Measurements from ENCODE around the gene PDRG1. TPM values are rescaled to one million over a fixed set of nuclear protein-coding genes. Genes with fewer than 3 reads are reported as not detected.

PDRG1 gene
- 10 to 100 TPM; 13.1 to 19.3 TPM for total RNA-seq

GRCh38 chr20:31951530-31952453, at the start of gene PDRG1:
Gene PDRG1, minus strand, starts transcription at chr20:31952046. Its CDS starts 85 bp downstream, at chr20:31951961.
- peaks cover 12 to 20% of the 10 kb centered on the region in 2 donors for H3K36me3 Mint-ChIP-seq (ENCODE audit: insufficient read depth in 2 of 2)
- DNase-seq (peak; percentile 97 to 99), ATAC-seq (replicated peaks in 1 of 2) (peak; percentile 95 to 96)
- peaks cover 8% of the 10 kb centered on the region for H3K27me3 Mint-ChIP-seq (ENCODE audit: low read depth)
- H3K27ac Mint-ChIP-seq, result peak within 1 kb of the TSS; percentile 97
- H3K9me3 Mint-ChIP-seq, result peaks cover 0 to 2% of the 10 kb centered on the region in 2 donors
- peak within 1 kb of the TSS; percentile 92 to 98 for H3K4me3 Mint-ChIP-seq
- peaks cover 37% of the 10 kb centered on the region for H3K4me1 Mint-ChIP-seq (ENCODE audit: low read depth)

- ATAC-seq (replicated peaks in 1 of 2), result no peak
- Mint-ChIP-seq H3K27ac (no peak overlapping the region), H3K36me3 (ENCODE audit: insufficient read depth in 2 of 2) (no peaks in the 10 kb centered on the region), H3K27me3 (ENCODE audit: low read depth) (peaks cover 32% of the 10 kb centered on the region), H3K9me3 (no peaks in the 10 kb centered on the region), H3K4me1 (ENCODE audit: low read depth) (peaks cover 9% of the 10 kb centered on the region), H3K4me3 (no peak overlapping the region)
- no peak for DNase-seq
Observed at GRCh38 chr20:31998246-31998645, 46.4 kb upstream of the PDRG1 start.

GRCh38 chr20:31996996-31997395, 45.1 kb upstream of the PDRG1 start:
- no peak for ATAC-seq (replicated peaks in 1 of 2)
- no peak overlapping the region for H3K4me3 Mint-ChIP-seq
- H3K4me1 Mint-ChIP-seq (ENCODE audit: low read depth), result peaks cover 9% of the 10 kb centered on the region
- peaks cover 35% of the 10 kb centered on the region for H3K27me3 Mint-ChIP-seq (ENCODE audit: low read depth)
- H3K36me3 Mint-ChIP-seq (ENCODE audit: insufficient read depth in 2 of 2), result no peaks in the 10 kb centered on the region
- DNase-seq, result no peak
- H3K9me3 Mint-ChIP-seq, result no peaks in the 10 kb centered on the region
- H3K27ac Mint-ChIP-seq, result no peak overlapping the region

- Mint-ChIP-seq H3K36me3 (ENCODE audit: insufficient read depth in 2 of 2) (no peaks in the 10 kb centered on the region), H3K9me3 (no peaks in the 10 kb centered on the region), H3K27ac (no peak overlapping the region), H3K4me3 (no peak overlapping the region), H3K4me1 (ENCODE audit: low read depth) (peaks cover 14% of the 10 kb centered on the region), H3K27me3 (ENCODE audit: low read depth) (peaks cover 35% of the 10 kb centered on the region)
- no peak for DNase-seq
- ATAC-seq (replicated peaks in 1 of 2), result no peak
Observed at GRCh38 chr20:31992086-31992485, 40.2 kb upstream of the PDRG1 start.

GRCh38 chr20:31991339-31991705, 39.5 kb upstream of the PDRG1 start:
- Mint-ChIP-seq H3K4me3 (no peak overlapping the region), H3K9me3 (no peaks in the 10 kb centered on the region), H3K36me3 (ENCODE audit: insufficient read depth in 2 of 2) (no peaks in the 10 kb centered on the region), H3K27me3 (ENCODE audit: low read depth) (peaks cover 28% of the 10 kb centered on the region), H3K4me1 (ENCODE audit: low read depth) (peaks cover 14% of the 10 kb centered on the region), H3K27ac (no peak overlapping the region)
- ATAC-seq (replicated peaks in 1 of 2) (no peak), DNase-seq (no peak)

GRCh38 chr20:31990641-31991338, 38.9 kb upstream of the PDRG1 start:
- no peak overlapping the region for H3K27ac Mint-ChIP-seq

GRCh38 chr20:31989030-31989645, 37.3 kb upstream of the PDRG1 start:
- Mint-ChIP-seq H3K27ac (no peak overlapping the region), H3K4me1 (ENCODE audit: low read depth) (peaks cover 5% of the 10 kb centered on the region), H3K4me3 (no peak overlapping the region), H3K36me3 (ENCODE audit: insufficient read depth in 2 of 2) (no peaks in the 10 kb centered on the region), H3K9me3 (no peaks in the 10 kb centered on the region), H3K27me3 (ENCODE audit: low read depth) (peaks cover 11% of the 10 kb centered on the region)
- DNase-seq (no peak), ATAC-seq (replicated peaks in 1 of 2) (no peak)

More at GRCh38 chr20:31990641-31991338, 38.9 kb upstream of the PDRG1 start:
- Mint-ChIP-seq H3K36me3 (ENCODE audit: insufficient read depth in 2 of 2) (no peaks in the 10 kb centered on the region), H3K4me1 (ENCODE audit: low read depth) (peaks cover 12% of the 10 kb centered on the region), H3K9me3 (no peaks in the 10 kb centered on the region), H3K27me3 (ENCODE audit: low read depth) (peaks cover 23% of the 10 kb centered on the region), H3K4me3 (no peak overlapping the region)
- DNase-seq (no peak), ATAC-seq (replicated peaks in 1 of 2) (no peak)

GRCh38 chr20:31988430-31989015, 36.7 kb upstream of the PDRG1 start:
- H3K27me3 Mint-ChIP-seq (ENCODE audit: low read depth), result peaks cover 5% of the 10 kb centered on the region
- H3K9me3 Mint-ChIP-seq, result no peaks in the 10 kb centered on the region
- peaks cover 5% of the 10 kb centered on the region for H3K4me1 Mint-ChIP-seq (ENCODE audit: low read depth)
- peak overlapping the region; percentile 43 for H3K27ac Mint-ChIP-seq
- ATAC-seq (replicated peaks in 1 of 2) (no peak), DNase-seq (no peak)
- H3K36me3 Mint-ChIP-seq (ENCODE audit: insufficient read depth in 2 of 2), result no peaks in the 10 kb centered on the region
- H3K4me3 Mint-ChIP-seq, result no peak overlapping the region

GRCh38 chr20:31987744-31988143, 35.9 kb upstream of the PDRG1 start:
- H3K4me3 Mint-ChIP-seq, result no peak overlapping the region
- H3K9me3 Mint-ChIP-seq, result no peaks in the 10 kb centered on the region
- H3K27ac Mint-ChIP-seq, result no peak overlapping the region
- ATAC-seq (replicated peaks in 1 of 2), result no peak
- H3K4me1 Mint-ChIP-seq (ENCODE audit: low read depth), result peaks cover 5% of the 10 kb centered on the region
- DNase-seq, result no peak
- H3K27me3 Mint-ChIP-seq (ENCODE audit: low read depth), result no peaks in the 10 kb centered on the region
- no peaks in the 10 kb centered on the region for H3K36me3 Mint-ChIP-seq (ENCODE audit: insufficient read depth in 2 of 2)

GRCh38 chr20:31984981-31985471, 33.2 kb upstream of the PDRG1 start:
- no peak for DNase-seq
- no peak for ATAC-seq (replicated peaks in 1 of 2)
- Mint-ChIP-seq H3K36me3 (ENCODE audit: insufficient read depth in 2 of 2) (no peaks in the 10 kb centered on the region), H3K4me3 (no peak overlapping the region), H3K27ac (no peak overlapping the region), H3K27me3 (ENCODE audit: low read depth) (peaks cover 9% of the 10 kb centered on the region), H3K4me1 (ENCODE audit: low read depth) (peaks cover 5% of the 10 kb centered on the region), H3K9me3 (no peaks in the 10 kb centered on the region)

GRCh38 chr20:31981784-31982183, 29.9 kb upstream of the PDRG1 start:
- no peak for ATAC-seq (replicated peaks in 1 of 2)
- Mint-ChIP-seq H3K36me3 (ENCODE audit: insufficient read depth in 2 of 2) (no peaks in the 10 kb centered on the region), H3K27ac (no peak overlapping the region), H3K27me3 (ENCODE audit: low read depth) (peaks cover 21% of the 10 kb centered on the region), H3K4me1 (ENCODE audit: low read depth) (no peaks in the 10 kb centered on the region), H3K9me3 (no peaks in the 10 kb centered on the region), H3K4me3 (no peak overlapping the region)
- DNase-seq, result no peak

- Mint-ChIP-seq H3K36me3 (ENCODE audit: insufficient read depth in 2 of 2) (no peaks in the 10 kb centered on the region), H3K27ac (no peak overlapping the region), H3K9me3 (no peaks in the 10 kb centered on the region), H3K4me3 (no peak overlapping the region), H3K4me1 (ENCODE audit: low read depth) (no peaks in the 10 kb centered on the region), H3K27me3 (ENCODE audit: low read depth) (peaks cover 31% of the 10 kb centered on the region)
- DNase-seq, result no peak
- no peak for ATAC-seq (replicated peaks in 1 of 2)
Observed at GRCh38 chr20:31979713-31980426, 28.0 kb upstream of the PDRG1 start.

All from activated T-cell treated with anti-CD3 and anti-CD28 coated beads, Interleukin-2, amount 50 U/mL, for 72 hours (primary cell).